GM21619 (cell line): Measurements from ENCODE around the gene ITPA.
A peak's percentile ranks its signal among the peaks of the same experiment; 100 is the strongest.
"Not testable (repeated sequence)": the region's sequence is repeated elsewhere in the genome, so short reads cannot be mapped to it uniquely, and the experiment has no call there.

ENCODE experiments used
- ATAC-seq: cut with Tn5 transposase; IDR thresholded peaks from one replicate; pipeline ENCODE4 v1.9.1; 2021; ENCODE audit not compliant: unreplicated experiment

The ITPA gene

DNA sequence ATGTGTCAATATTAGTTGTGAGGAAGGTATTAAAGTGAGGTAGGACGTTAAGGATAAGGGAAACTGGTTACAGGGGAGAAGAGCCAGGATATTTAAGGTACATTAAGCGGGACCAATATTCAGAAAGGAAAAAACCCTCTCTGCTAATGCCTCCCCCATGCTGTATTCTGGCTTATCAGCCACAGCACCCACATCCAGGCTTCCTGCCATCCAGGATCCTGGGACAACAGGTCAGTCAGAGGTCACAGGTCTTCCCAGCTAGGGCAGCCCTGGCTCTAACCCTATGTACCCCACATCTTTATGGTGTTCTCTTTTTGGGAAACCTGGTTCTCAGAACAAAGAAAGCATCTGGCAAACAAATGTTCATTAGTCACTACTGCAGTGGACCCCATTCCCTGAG is 10.1 kb upstream of the ITPA start:
- no peak for ATAC-seq

DNA sequence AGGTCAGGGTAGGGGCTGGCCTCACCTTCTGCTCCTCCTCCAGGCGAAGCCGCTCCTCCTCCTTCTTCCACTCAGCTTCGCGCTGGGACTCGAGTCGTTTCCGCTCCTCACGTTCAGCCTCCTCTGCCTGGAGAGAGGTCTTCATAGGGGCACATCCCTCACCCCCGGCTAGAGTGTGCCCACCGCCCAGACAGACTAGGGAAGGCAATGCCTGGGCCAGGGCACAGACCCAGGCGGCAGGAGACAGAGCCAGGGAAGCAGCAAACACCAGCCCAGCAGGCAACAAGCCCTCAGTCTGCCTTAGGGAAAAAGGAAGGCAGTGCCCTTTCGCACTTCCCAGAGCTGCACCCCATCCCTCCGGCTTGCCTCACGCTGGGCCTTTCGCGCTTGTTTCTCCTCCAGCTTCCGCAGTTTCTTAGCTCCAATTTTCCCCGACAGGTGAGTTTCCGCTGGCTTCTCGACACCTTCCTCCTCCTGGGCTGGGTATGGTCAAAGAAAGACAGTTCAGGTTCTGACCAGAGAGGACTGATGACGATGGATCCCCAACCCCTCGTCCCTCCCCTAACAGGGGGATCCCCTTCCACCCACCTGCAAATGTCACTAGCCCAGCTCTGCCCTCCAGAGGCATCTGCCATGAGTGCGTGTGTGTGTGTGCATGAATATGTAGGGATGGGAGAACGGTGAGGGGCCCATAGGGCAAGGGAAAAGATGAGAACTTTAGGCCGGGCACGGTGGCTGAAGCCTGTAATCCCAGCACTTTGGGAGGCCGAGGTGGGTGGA is 9.1 kb upstream of the ITPA start:
- ATAC-seq = no peak

DNA sequence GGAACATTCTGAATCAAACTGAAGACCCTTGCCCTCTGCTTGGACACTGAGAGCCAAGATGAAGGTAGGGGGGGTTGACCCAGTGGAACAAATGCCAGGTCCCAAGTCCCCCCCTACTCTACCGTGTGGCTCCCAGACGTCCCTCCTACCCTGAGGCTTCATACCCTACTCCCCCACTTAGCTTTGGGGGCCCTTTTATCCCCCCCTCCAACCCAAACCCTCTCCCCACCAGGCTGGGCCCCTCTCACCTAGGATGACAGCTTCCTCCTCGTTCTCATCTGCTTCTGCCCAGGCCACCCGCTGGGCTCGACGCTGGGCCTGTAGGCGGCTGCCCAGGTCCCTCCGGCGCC is 6.4 kb upstream of the ITPA start:
- no peak for ATAC-seq

DNA sequence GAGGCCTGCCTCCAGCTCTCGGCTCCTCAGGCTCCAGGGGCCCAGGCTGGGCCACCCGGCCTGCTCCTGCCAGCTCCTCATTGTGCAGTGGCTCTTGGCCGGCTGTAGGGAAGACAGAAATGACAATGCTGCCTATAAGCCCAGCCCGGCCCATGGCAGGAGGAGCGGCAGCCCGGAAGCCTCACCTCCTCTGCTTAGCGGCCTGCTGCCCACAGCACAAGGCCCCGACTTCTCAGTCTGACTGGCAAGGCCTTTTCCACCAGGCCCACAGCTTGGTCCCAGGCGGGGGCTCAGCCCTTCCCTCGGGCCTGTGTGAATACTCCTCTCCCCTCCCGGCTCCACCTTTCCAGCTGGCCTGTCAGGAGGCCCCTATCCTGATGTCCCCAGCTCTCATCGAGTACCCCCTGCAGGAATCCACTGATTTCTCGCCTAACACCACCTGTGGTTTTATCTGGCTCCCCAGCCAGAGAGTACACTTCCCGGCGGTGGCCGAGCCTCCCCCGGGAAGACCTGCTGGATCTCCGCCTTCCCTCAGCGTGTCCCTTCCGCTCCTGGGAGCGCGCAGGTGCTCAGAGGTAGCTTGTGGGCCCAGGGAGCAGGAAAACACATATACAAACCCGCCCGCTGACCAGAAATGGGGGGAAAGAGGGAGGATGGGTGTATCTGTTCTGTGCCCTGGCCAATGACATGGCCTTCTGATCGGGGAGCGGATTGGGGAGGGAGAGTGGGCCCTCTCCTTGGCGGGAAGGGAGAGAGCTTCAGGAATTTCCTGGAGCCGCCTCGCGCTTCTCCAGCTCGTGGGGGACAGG is 5.8 kb upstream of the ITPA start:
- peak; percentile 24 for ATAC-seq

DNA sequence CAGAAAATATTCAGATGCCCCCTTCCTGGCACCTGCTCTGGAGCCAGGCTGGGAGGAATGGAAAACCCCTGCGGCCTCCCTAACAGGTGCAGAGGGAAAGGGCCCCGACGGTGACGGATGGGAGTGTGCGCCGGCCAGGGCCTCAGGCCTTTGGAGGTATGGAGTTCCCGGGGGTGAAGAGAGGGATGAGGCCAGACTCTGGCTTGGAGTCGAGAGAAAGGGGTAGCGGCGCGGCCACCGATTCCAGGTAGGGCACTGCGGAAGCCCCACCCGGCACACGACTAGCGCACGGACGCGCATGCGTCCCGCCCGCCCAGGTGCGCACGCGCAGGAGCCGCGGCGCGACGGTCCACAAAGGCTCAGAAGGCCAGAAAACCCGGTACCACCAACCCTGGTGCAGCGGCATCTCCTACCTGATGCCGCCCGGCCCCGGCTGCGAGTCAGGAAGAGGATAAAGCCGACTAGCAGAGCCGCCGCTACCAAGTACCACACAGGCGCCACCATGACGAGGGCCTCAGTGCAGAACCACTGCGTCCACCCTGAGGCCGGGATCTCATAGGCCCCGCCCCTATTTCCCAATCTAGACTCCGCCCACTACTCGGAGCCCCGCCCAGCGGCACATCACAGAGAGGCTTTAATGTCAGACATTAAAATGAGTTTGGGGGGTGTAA is 5.0 kb upstream of the ITPA start, which contains the start of gene DDRGK1:
Gene DDRGK1, minus strand, starts transcription at position 559 of the 671 bp plus-strand sequence. Its CDS starts 55 bp downstream, at position 504.
- peak; percentile 77 for ATAC-seq

DNA sequence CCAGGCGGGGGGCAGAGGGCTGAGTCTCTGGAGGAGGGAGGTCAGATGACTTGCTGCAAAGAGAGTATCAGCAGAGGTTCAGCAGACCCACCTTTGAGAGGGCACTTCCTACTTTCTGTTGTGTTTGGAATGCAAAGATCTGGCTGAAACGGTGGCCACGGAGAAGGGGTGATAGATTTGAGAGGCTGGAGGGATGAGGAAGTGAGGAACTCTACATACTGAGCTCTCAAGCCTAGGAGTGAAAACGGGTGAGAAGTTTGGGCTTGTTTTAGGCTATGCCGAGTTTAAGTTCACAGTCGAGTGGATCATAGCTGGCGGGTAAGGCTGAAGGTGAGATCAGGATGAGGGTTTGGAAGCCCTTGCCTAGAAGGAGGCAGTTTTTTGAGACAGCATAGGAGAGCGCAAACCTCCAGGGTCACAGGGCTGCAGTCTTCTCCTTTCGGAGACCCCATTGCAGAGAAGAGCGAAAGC is 477 bp upstream of the ITPA start:
- ATAC-seq = no peak

DNA sequence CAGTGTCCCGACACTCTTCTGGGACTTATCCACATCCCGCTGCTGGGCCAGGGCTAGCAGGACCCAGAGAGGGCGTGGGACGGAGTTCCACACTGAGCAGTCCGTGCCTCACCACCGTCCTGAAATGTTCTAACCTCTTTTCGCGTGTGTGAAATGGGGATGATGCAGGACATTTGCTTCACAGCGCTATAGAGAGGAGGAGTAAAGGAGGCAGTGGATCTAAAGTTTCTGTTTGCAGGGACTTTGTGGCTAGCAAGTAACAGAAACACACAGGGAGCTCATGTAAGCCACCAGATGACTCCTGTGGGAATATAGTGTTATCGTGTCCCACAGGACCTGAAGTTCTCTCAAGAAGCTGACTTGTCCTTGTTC is 634 bp downstream of the ITPA start:
- no peak for ATAC-seq

DNA sequence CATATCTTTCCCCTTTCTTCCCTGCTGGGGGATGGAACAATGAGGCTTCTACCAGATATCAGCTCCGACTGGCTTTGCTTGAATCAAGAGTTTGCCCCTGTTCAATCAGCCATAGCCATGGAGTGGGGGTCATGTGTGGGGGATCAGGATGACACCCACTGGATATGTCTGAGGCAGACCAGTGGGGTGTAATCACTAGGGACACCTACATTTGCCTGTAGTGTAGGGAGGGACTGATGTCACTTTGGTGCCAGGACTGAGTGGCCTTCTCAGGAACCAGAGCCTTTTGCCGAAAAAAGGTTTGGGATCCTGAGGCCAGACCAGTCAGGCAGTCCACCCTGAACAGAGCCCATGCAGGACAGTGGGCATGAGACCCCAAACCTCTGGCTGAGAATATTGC is 1.0 kb downstream of the ITPA start:
- no peak for ATAC-seq

DNA sequence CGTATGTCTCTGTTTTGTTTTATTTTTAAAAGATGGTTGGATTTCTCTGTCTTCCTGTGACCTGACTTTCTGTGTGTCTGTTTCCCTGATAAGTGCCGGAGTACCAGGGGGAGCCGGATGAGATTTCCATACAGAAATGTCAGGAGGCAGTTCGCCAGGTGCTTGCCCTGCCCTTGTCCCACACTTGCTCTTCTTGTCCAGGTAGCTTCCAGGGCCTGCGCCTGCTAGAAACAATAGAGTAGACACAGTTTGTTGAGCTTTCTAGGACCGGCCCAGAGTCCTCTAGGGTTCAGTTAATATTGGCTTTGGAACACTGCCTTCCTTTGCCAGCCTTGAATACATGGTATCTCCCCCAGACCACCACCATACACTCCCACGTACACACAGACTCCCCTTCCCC is 3.9 kb downstream of the ITPA start:
- no peak for ATAC-seq

DNA sequence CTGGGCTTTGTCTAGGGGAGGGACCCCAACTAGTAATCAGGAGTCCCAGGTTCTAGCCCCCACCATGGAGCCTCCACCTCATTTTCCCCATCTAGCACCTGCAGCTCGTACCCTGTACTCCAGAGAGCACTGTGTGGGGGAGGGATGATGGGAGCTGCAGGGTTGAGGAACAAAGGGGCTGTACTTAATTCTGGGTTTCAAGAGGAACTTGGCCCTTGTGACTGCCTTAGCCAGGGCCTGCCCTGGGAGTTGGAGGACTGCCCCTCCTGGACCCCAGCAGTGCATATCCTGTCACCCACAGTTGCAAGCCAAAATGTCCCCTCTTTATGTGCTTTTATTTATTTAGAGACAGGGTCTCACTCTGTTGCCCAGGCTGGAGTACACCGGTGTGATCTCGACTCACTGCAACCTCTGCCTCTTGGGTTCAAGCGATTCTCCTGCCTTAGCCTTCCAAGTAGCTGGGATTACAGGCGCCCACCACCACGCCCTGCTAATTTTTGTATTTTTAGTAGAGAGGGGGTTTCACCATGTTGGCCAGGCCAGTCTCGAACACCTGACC is 6.1 kb downstream of the ITPA start:
- not testable (repeated sequence) for ATAC-seq

DNA sequence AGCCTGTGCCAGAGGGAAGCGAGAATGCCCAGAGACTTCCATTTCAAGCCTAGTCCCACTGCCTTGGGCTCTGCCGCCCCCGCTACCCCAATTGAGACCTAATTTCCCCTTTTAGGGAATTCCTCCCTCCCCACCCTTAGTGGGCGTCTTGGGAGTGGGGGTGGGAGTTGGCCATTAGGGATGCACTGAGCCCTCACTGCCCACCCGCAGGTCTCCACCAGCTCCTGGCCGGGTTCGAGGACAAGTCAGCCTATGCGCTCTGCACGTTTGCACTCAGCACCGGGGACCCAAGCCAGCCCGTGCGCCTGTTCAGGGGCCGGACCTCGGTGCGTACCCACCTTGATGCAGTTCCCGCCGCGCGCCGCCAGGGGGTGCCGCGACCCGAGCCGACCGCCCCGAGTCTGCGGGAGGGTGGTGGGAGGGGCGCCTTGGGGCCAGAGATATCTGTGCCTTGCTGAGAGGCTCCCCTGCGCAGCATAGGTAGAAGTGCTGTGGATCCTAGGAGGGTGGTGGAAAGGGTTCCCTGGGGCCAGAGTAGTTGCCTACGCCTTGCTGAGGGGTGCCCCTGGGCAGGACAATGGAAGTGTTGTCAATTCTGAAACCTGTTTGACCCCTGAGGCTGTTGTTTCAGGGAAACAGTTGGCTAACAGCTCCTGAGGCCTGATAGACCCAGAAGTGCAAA is 9.2 kb downstream of the ITPA start:
- ATAC-seq = no peak

DNA sequence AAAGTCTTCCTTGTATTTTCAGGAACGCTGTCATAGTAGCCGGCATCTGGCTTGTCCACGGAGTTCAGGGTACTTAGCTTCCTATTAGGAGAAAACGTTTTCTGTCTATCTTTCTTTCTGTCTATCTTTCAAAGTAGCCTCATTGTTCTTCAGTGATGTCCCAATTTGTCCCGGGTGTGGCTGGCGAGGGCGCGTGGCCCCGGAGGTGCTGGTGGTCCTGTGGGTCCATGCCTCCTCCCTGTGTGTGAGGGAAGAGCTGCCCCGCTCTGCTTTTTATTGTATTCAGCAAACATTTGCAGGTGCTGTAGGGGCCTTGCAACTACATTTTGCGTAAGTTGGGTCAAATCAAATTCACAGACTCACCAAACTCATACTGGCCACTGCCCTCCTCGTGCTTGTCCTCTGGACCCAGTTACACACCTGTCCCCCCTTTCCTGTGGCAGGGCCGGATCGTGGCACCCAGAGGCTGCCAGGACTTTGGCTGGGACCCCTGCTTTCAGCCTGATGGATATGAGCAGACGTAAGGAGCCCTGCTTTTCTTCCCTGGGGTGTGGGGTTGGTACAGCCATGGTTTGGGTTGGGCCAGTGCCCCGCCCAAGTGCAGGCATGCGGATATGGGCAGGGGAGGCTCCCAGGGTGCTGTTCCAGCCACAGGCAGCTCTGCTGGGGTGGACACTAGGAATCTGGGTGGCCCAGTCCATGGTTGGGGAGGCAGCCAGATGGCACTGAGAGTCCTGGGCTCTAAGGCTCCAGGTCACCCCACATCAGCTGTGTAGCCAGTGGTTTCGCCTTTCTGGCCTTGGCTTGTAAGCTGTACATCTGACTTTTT is 12.3 kb downstream of the ITPA start:
- no peak for ATAC-seq

DNA sequence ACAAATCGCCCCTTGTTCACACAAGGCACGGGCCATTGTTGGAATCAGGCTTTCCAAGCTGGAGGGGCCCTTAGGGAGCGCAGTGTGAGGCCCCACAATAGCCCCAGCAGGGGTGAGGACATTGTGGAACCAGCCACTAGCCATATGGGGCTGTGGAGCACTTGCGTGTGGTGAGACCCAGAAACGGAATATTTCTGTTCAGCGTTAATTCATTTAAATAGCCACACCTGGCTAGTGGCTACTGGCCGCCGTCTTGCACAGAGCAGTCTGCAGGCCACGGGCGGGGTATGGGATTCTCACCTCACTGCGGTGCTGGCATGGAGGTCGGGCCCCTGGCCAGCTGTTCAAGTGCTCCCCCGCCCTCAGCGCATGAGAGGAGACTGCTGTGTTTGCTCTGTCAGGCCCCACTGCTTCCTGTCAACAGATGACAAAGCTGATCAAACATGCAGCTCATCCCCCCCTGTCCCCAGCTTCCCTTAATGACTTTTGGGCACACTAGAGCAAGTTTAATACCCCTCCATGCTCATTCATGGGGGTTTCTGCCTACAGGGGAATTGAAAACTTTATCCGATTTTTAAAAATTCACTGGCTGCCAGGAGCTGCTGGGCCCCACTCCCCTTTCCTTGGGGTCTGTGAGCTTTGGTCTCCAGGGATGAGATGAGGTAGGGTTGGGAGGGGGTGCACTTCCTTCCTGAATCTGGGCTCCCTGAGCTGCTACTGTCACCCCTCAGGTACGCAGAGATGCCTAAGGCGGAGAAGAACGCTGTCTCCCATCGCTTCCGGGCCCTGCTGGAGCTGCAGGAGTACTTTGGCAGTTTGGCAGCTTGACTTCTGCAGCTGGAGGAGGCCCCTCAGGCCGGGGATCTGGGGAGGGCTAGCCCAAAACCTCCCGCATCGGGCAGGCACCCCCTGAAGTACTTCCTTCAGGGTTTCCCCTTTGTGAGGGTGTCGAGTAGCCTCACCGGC is 13.6 kb downstream of the ITPA start:
- ATAC-seq = peak; percentile 61

DNA sequence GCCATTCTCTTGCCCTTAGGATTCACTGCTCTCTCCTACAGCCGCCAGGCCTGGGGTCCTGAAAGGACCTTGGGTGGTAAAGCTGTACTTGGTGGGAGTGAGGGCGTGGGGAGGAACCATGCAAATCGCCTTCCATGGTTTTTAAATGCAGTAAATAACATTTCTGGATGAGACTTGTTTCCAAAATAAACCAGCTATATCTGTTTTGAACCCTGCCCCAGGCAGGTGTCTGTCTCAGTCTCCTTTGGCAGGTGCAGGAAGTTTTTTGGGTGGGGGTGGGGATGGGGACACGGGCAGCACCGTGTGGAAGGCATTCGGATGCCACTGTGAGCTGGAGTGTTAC is 14.3 kb downstream of the ITPA start:
- ATAC-seq = no peak

DNA sequence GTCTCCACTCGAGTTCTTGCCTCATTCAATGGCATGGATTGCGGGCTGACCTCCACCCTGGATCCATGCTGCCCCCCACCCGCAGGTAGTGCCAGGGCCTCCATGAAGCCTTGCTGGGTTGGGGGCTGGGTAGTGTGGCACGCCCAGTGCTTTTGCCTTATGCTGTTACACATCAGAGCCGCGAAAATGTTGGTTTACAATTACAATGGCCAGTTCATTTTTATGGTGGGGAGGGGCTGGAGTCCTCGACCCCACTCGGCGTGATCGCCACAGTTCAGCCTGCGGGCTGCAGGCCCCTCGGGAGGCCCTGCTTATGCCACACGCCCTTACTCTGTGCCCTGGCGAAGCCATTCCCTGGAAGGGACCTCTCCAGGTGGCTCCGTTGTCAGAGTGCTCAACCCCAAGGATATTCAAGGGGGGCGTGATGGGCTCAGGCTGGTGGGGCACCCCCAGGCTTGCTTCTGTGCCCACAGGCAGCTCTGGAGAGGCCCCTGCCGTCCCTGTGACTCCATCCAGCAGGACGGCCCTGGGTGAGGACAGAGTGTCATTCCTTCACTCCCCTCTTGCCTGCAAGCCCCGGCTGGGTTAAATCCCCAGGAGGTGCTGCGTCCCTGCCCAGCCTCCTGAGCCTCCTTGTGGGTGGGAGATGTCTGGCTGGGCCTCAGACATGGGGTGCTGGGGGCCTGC is 14.8 kb downstream of the ITPA start:
- no peak for ATAC-seq

DNA sequence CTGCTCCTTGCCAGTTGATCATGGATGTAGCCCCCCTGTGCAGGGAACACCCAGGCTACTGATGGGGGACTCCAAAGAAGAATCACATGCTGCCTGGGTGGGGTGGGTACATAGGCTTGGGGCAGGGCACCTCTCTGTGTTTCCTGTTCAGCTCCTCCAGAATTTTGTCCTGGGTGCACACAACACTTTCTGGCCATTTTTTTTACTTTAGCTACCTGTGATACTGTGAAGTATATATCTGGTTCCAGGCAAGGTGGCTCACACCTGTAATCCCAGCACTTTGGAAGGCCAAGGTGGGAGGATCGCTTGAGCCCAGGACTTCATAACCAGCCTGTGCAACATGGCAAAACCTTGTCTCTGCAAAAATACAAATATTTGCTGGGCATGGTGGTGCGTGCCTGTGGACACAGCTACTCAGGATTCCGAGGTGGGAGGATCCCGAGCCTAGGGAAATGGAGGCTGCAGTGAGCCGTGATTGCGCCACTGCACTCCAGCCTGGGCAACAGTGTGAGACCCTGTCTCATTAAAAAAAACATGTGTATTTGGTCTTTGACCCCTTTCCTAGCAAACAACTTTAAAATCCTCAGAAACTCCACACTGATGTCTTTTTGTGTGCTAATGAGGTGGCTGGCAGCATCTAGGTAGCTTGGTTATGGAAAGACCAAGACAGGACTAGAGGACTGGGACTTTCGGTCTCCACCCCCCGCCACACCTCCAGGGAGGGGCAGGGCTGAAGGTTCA is 15.6 kb downstream of the ITPA start:
- no peak for ATAC-seq

DNA sequence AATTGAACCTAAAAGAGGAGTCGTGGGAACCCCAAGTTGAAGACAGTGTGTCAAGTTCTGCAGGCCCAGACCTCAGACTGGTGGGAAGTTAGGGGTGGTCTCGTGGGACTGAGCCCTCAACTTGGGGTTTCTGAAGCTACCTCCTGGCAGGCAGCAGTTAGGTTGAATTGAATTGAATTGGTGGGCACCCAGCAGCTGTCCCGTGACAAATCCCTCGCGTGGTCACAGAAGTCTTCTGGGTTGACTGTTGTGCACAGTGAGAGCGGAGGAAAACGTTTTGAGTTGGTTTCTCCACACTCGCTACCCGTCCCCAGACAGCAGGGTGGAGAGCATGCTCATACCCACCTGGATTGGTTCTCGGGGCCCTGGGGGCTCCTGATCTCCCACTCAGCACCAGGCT is 16.8 kb downstream of the ITPA start:
- no peak for ATAC-seq

DNA sequence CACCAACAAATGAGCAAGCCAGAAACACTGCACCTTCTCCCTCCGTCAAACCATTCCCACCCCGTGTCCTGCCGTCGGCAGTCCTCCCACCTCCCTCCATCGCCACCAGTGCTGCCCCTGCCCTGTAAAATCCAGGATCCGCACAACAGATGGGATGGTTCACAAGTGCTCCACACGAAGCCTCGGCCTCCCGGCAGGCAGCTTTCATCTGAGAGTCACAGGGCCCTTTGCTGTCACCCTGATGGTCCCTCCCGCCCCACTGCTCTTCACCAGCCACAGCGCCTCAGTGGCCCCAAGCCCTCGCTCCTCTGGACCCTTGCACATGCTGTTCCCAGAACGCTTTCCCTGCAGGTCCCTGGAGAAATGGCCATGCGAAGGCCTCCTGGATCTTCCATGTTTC is 17.6 kb downstream of the ITPA start:
- ATAC-seq = no peak
